Breast epithelium (tissue), 3 donors: ENCODE measurements around the gene SLC6A12.

Source experiments
- POLR2A ChIP-seq: fragments of 450-650 bp; IDR thresholded peaks from one replicate; pipeline ENCODE4 v1.6.1; 2016; ENCODE audit warnings: antibody characterized with exemption, mild to moderate bottlenecking, moderate library complexity
- TF ChIP-seq, protein P1 (sequence below), 3 donors: fragments of 450-650 bp; IDR thresholded peaks; one replicate each; pipeline ENCODE4 v1.5.1; 2016 to 2017; ENCODE audit warnings: antibody characterized with exemption in 3 of 3, mild to moderate bottlenecking in 3 of 3, moderate library complexity in 3 of 3

- no peak for TF ChIP-seq POLR2A
- TF ChIP-seq, protein P1, sequence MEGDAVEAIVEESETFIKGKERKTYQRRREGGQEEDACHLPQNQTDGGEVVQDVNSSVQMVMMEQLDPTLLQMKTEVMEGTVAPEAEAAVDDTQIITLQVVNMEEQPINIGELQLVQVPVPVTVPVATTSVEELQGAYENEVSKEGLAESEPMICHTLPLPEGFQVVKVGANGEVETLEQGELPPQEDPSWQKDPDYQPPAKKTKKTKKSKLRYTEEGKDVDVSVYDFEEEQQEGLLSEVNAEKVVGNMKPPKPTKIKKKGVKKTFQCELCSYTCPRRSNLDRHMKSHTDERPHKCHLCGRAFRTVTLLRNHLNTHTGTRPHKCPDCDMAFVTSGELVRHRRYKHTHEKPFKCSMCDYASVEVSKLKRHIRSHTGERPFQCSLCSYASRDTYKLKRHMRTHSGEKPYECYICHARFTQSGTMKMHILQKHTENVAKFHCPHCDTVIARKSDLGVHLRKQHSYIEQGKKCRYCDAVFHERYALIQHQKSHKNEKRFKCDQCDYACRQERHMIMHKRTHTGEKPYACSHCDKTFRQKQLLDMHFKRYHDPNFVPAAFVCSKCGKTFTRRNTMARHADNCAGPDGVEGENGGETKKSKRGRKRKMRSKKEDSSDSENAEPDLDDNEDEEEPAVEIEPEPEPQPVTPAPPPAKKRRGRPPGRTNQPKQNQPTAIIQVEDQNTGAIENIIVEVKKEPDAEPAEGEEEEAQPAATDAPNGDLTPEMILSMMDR (IDR thresholded peaks at IDR 0.05): no peak
These were observed 27.8 kb downstream of the SLC6A12 start for GRCh38 chr12:186006-186625.
